H54 (cell line): ENCODE data around the gene ACTL7A.

Experiments
- DNase-seq: peaks from one replicate; pipeline ENCODE4 v3.0.0; 2011; ENCODE audit warnings: low spot score, mixed read lengths; ENCODE audit not compliant: insufficient read length
- FAIRE-seq: peaks from 3 replicates; lab custom pipeline; 2011; peaks lifted over from hg19 to GRCh38; lab: Jason Lieb, UNC
- POLR2A ChIP-seq: IDR thresholded peaks from 2 replicates; pipeline ENCODE4 v1.6.1; 2011; ENCODE audit warnings: low read depth, mild to moderate bottlenecking, low read length

The ACTL7A gene

DNA sequence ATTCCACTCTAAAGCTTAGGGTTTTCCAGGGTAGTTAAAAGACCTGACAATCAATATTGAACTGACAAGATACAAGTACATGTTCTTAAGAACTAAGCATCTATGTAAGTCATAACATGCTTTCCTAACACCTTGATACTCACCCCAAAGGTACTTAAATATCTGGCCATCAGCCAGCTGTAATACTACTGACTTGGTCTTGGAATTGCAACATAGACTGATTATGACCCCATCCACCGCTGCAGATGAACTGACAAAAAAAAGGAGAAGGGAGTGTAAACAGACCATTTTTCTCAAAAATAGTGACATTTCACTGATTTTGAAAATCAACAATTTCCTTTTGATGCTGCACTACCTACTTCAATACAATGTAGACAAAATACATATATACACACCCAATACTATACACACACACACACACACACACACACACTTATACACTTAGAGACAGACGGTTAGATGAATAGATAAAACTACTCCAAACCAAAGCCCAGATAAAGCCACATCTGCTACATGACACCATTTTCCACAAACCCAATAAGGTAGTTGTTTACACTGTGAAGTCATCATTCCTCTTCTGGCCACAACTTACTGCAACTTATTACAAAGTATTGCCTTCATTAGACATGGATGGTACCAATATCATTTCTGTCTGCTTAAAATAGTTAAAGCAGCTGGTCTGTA is 41.5 kb downstream of the ACTL7A start:
- FAIRE-seq, result peak; percentile 74
- DNase-seq, result no peak
- no peak for TF ChIP-seq POLR2A

DNA sequence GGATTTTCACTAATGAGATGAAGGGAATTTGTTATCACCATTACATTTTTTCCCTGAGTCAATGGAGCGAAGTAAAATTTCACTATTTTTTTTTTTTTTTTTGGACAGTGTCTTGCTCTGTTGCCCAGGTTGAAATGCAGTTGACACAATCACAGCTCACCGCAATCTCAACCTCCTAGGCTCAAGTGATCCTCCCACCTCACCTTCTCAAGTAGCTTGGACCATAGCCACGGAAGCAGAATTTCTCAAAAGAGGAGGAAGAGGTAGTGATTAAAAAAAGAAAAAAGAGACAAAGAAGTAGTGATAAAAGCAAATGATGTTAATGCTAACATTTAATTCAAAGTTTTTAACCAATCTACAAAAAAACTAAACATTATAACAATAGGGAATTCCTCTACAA is 42.1 kb downstream of the ACTL7A start:
- DNase-seq (no peak), FAIRE-seq (no peak)
- TF ChIP-seq POLR2A, result no peak

DNA sequence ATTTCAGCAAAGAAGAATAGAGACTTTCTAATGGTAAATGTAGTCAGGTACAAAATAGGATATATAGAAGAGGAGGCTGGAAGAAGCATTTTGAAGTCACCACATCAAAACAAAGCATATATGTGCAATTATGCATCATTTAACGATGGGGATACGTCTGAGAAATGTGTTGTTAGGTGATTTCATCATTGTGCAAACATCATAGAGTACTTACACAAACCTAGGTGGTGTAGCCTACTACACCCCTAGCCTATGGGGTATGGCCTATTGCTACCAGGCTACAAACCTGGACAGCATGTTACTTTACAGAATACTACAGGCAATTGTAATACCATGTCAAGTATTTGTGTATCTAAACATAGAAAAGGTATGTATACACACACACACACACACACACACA is 43.4 kb downstream of the ACTL7A start:
- no peak for TF ChIP-seq POLR2A
- no peak for DNase-seq
- peak; percentile 71 for FAIRE-seq

DNA sequence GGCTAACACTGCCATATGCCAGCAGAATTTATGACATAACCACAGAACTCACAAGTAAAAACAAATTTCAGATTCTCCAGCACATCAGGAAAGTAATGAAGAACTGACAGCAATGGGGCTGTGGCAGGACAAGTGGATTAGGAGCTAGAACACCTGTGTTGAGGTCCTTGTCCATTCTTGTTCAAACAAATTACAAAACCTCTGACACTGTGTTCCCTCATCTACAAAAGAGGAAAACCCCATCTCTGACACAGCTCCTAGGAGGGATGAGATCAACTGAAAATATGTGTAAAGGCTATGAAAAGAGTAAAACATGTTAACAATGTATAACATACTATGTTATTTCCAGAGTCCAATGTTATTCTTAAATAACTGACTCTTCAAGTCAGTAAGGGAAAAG is 48.3 kb downstream of the ACTL7A start:
- TF ChIP-seq POLR2A, result no peak
- DNase-seq (no peak), FAIRE-seq (no peak)

DNA sequence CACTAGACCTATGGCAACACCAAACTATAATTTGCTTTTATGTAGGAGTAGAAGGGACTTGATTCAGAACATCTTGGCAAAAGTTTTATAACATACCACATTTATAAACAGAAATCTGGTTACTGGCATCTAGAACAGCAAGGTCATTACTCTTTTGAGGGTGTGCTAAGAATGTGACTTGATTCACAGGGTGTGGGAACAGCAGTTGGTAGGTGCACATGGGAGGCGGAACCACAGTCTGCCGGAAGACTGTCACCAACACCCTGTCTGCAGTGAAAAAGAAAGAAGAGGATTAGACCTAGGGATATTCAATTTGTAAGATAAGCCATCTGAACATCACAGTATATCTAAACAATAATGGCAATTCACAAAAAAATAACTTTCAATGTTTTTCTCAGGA is 48.8 kb downstream of the ACTL7A start:
- FAIRE-seq, result no peak

DNA sequence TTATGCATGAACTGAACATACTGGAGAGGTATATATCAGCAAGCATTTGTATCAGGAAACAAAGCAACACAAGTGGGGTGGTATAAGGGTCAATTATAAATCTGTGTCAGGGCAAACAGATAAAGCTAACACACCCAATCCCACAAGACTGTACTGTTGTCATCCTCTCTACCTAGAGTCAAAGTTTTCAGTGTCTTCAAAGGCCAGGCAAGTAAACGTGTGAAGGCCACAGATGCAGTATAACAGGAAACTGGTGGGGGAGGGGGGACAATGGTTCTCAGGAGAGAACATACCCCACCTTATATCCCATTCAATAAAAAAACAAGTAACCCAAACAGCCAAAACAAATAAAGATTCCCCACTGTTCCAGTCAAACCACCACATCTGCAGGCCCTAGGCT is 49.8 kb downstream of the ACTL7A start:
- DNase-seq (no peak), FAIRE-seq (no peak)
- TF ChIP-seq POLR2A, result no peak

More for the DNA sequence above, 48.8 kb downstream of the ACTL7A start:
- TF ChIP-seq POLR2A, result no peak
- DNase-seq, result no peak
